HEK293 (cell line): ENCODE results near the gene POLD2.
A peak's percentile ranks its signal among the peaks of the same experiment; 100 is the strongest.

Experiments
- INSM2 ChIP-seq: fragments of 450-650 bp; formaldehyde crosslinking; IDR thresholded peaks from 2 replicates; pipeline ENCODE4 v1.5.1; 2016; ENCODE audit warnings: missing biosample characterization, missing genetic modification characterization
- KLF17 ChIP-seq: fragments of 450-650 bp; formaldehyde crosslinking; IDR thresholded peaks from 2 replicates; pipeline ENCODE4 v1.5.1; 2016; ENCODE audit warnings: missing biosample characterization, missing genetic modification characterization
- KLF7 ChIP-seq: fragments of 450-650 bp; formaldehyde crosslinking; IDR thresholded peaks from 2 replicates; pipeline ENCODE4 v1.5.1; 2016; ENCODE audit warnings: missing biosample characterization, missing genetic modification characterization, borderline replicate concordance
- KLF9 ChIP-seq: fragments of 450-650 bp; formaldehyde crosslinking; IDR thresholded peaks from 2 replicates; pipeline ENCODE4 v1.5.1; 2016; ENCODE audit warnings: missing biosample characterization, missing genetic modification characterization, low read depth
- PATZ1 ChIP-seq: fragments of 450-650 bp; formaldehyde crosslinking; IDR thresholded peaks from 2 replicates; pipeline ENCODE4 v1.5.1; 2016; ENCODE audit warnings: missing biosample characterization, missing genetic modification characterization
- SCRT1 ChIP-seq: fragments of 450-650 bp; formaldehyde crosslinking; IDR thresholded peaks from 2 replicates; pipeline ENCODE4 v1.5.1; 2016; ENCODE audit warnings: missing biosample characterization, missing genetic modification characterization, borderline replicate concordance
- YY2 ChIP-seq: fragments of 450-650 bp; formaldehyde crosslinking; IDR thresholded peaks from 2 replicates; pipeline ENCODE4 v1.5.1; 2016; ENCODE audit warnings: missing biosample characterization, missing genetic modification characterization
- ZBTB17 ChIP-seq: fragments of 450-650 bp; formaldehyde crosslinking; IDR thresholded peaks from 2 replicates; pipeline ENCODE4 v1.5.1; 2016; ENCODE audit warnings: missing biosample characterization, missing genetic modification characterization
- ZBTB8A ChIP-seq: fragments of 450-650 bp; formaldehyde crosslinking; IDR thresholded peaks from 2 replicates; pipeline ENCODE4 v1.5.1; 2016; ENCODE audit warnings: missing biosample characterization, missing genetic modification characterization
- ZFP69B ChIP-seq: fragments of 450-650 bp; formaldehyde crosslinking; IDR thresholded peaks from 2 replicates; pipeline ENCODE4 v1.5.1; 2016; ENCODE audit warnings: missing biosample characterization, missing genetic modification characterization
- ZNF133 ChIP-seq: fragments of 450-650 bp; formaldehyde crosslinking; IDR thresholded peaks from 2 replicates; pipeline ENCODE4 v1.5.1; 2016; ENCODE audit warnings: missing biosample characterization, missing genetic modification characterization
- ZNF2 ChIP-seq: fragments of 450-650 bp; formaldehyde crosslinking; IDR thresholded peaks from 2 replicates; pipeline ENCODE4 v1.5.1; 2016; ENCODE audit warnings: missing biosample characterization, missing genetic modification characterization
- ZNF214 ChIP-seq: fragments of 450-650 bp; formaldehyde crosslinking; IDR thresholded peaks from 2 replicates; pipeline ENCODE4 v1.5.1; 2017; ENCODE audit warnings: missing biosample characterization, mild to moderate bottlenecking, missing genetic modification characterization, borderline replicate concordance
- ZNF248 ChIP-seq: fragments of 450-650 bp; formaldehyde crosslinking; IDR thresholded peaks from 2 replicates; pipeline ENCODE4 v1.5.1; 2017; ENCODE audit warnings: missing biosample characterization, missing genetic modification characterization
- ZNF280C ChIP-seq: fragments of 450-650 bp; formaldehyde crosslinking; IDR thresholded peaks from 2 replicates; pipeline ENCODE4 v1.5.1; 2016; ENCODE audit warnings: missing biosample characterization, missing genetic modification characterization
- ZNF549 ChIP-seq: fragments of 450-650 bp; IDR thresholded peaks from 2 replicates; pipeline ENCODE4 v1.5.1; 2018; ENCODE audit warnings: missing biosample characterization, missing genetic modification characterization, mild to moderate bottlenecking, inconsistent platforms, moderate library complexity
- ZNF645 ChIP-seq: fragments of 450-650 bp; formaldehyde crosslinking; IDR thresholded peaks from 2 replicates; pipeline ENCODE4; 2016; ENCODE audit warnings: missing biosample characterization, missing genetic modification characterization
- ZNF654 ChIP-seq: fragments of 450-650 bp; formaldehyde crosslinking; IDR thresholded peaks from 2 replicates; pipeline ENCODE4 v1.5.1; 2016; ENCODE audit warnings: low read depth, missing biosample characterization, missing genetic modification characterization
- ZNF692 ChIP-seq: fragments of 450-650 bp; formaldehyde crosslinking; IDR thresholded peaks from 2 replicates; pipeline ENCODE4 v1.5.1; 2016; ENCODE audit warnings: missing biosample characterization, missing genetic modification characterization
- TF ChIP-seq, protein P1 (sequence below): fragments of 450-650 bp; IDR thresholded peaks from 2 replicates; pipeline ENCODE4 v1.5.1; 2018; ENCODE audit warnings: missing biosample characterization, mild to moderate bottlenecking, missing genetic modification characterization
- TF ChIP-seq, protein P2 (sequence below): fragments of 450-650 bp; formaldehyde crosslinking; IDR thresholded peaks from 2 replicates; pipeline ENCODE4 v1.5.0; 2017; ENCODE audit warnings: missing biosample characterization, missing genetic modification characterization, borderline replicate concordance

The POLD2 gene

DNA sequence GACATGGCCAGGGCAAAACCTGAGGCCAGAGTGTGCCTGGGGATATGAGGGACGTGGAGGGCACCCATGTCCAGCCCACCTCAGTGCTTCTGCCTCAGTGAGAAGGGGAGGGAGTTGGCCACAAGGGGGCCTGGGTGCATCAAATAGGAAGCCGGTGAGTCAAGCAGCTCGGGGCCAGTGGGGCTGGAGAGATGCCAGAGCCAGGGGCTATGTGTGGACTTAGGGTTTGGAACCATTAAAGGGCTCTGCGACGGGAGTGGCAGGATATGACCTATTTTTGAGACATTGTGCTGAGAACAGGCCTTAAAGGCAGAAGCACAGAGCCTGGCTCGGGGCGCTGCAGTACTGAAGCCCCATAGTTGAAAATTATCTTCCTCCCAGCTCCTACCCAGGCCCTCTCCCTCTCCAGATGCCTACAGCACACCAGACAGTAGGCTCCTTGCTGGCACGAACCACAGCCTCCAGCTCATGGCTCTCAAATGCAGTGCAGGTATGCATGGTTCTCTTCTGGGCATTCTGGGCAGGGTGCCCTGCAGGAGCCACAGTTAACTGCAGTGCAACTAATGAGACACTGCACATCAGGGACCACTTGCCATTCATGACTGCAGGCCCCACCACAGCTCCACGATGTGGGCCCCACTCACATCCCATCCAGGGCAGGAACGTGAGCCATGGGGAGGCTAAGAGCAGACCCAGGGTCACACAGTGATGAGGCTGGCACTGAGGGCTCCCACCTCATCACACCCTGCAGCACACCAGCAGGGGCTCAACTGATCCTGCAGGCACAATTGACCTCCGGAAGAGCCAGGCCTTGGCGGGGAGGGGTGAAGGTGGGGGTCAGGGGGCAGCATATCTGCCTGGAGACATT is 50.8 kb downstream of the POLD2 start (continued):
- peak; percentile 40; the same call in 1 of the 2 replicates for TF ChIP-seq PATZ1 (tag by site-specific recombination)
- TF ChIP-seq INSM2 (tag by site-specific recombination) = no peak
- peak; percentile 48 for TF ChIP-seq ZNF654 (tag by site-specific recombination)
- TF ChIP-seq ZNF549 (tag by site-specific recombination) = no peak
- TF ChIP-seq ZNF214 (tag by site-specific recombination) = no peak
- TF ChIP-seq KLF17 = 0 out of 2 replicates have a peak, but pooled peaks have one; percentile 34
- TF ChIP-seq ZNF645 = no peak
- TF ChIP-seq YY2 = no peak
- TF ChIP-seq, protein P1, sequence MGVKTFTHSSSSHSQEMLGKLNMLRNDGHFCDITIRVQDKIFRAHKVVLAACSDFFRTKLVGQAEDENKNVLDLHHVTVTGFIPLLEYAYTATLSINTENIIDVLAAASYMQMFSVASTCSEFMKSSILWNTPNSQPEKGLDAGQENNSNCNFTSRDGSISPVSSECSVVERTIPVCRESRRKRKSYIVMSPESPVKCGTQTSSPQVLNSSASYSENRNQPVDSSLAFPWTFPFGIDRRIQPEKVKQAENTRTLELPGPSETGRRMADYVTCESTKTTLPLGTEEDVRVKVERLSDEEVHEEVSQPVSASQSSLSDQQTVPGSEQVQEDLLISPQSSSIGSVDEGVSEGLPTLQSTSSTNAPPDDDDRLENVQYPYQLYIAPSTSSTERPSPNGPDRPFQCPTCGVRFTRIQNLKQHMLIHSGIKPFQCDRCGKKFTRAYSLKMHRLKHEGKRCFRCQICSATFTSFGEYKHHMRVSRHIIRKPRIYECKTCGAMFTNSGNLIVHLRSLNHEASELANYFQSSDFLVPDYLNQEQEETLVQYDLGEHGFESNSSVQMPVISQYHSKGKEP (tag by site-specific recombination) = no peak
- TF ChIP-seq ZNF248 (tag by site-specific recombination) = no peak
- peak; percentile 93 for TF ChIP-seq ZFP69B (tag by site-specific recombination)
- TF ChIP-seq KLF9 = no peak
- TF ChIP-seq ZNF280C (tag by site-specific recombination) = no peak
- peak; percentile 92 for TF ChIP-seq ZNF692
- TF ChIP-seq, protein P2, sequence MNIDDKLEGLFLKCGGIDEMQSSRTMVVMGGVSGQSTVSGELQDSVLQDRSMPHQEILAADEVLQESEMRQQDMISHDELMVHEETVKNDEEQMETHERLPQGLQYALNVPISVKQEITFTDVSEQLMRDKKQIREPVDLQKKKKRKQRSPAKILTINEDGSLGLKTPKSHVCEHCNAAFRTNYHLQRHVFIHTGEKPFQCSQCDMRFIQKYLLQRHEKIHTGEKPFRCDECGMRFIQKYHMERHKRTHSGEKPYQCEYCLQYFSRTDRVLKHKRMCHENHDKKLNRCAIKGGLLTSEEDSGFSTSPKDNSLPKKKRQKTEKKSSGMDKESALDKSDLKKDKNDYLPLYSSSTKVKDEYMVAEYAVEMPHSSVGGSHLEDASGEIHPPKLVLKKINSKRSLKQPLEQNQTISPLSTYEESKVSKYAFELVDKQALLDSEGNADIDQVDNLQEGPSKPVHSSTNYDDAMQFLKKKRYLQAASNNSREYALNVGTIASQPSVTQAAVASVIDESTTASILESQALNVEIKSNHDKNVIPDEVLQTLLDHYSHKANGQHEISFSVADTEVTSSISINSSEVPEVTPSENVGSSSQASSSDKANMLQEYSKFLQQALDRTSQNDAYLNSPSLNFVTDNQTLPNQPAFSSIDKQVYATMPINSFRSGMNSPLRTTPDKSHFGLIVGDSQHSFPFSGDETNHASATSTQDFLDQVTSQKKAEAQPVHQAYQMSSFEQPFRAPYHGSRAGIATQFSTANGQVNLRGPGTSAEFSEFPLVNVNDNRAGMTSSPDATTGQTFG (tag by site-specific recombination) = no peak
- no peak for TF ChIP-seq ZBTB8A (tag by site-specific recombination)
- no peak for TF ChIP-seq ZNF133 (tag by site-specific recombination)
- TF ChIP-seq ZBTB17 (tag by site-specific recombination) = peak; percentile 61
- TF ChIP-seq ZNF2 = 0 out of 2 replicates have a peak, but pooled peaks have one; percentile 32
- no peak for TF ChIP-seq SCRT1 (tag by site-specific recombination)
- no peak for TF ChIP-seq KLF7 (tag by site-specific recombination)
- TF ChIP-seq, all 188 proteins: peak for 12
